HG03558 (cell line): ENCODE data around the gene DUX4.
"Not testable (repeated sequence)": the region's sequence is repeated elsewhere in the genome, so short reads cannot be mapped to it uniquely, and the experiment has no call there.

Experiments used
- ATAC-seq: cut with Tn5 transposase; IDR thresholded peaks from one replicate; pipeline ENCODE4 v1.9.1; 2021; ENCODE audit warnings: moderate number of reproducible peaks; ENCODE audit not compliant: unreplicated experiment; ENCODE audit errors: extremely low read depth

The DUX4 gene

DNA sequence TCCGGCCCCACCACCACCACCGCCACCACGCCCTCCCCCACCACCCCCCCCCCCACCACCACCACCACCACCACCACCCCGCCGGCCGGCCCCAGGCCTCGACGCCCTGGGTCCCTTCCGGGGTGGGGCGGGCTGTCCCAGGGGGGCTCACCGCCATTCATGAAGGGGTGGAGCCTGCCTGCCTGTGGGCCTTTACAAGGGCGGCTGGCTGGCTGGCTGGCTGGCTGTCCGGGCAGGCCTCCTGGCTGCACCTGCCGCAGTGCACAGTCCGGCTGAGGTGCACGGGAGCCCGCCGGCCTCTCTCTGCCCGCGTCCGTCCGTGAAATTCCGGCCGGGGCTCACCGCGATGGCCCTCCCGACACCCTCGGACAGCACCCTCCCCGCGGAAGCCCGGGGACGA, at the start of gene DUX4:
Gene DUX4 (plus strand): TSS at position 347 of the 400 bp plus-strand sequence. CDS start 0 bp downstream, at position 347.
- ATAC-seq, result not testable (repeated sequence)

GRCh38 chr4:190175436-190175835, 1.9 kb downstream of the DUX4 start:
- ATAC-seq, result not testable (repeated sequence)

DNA sequence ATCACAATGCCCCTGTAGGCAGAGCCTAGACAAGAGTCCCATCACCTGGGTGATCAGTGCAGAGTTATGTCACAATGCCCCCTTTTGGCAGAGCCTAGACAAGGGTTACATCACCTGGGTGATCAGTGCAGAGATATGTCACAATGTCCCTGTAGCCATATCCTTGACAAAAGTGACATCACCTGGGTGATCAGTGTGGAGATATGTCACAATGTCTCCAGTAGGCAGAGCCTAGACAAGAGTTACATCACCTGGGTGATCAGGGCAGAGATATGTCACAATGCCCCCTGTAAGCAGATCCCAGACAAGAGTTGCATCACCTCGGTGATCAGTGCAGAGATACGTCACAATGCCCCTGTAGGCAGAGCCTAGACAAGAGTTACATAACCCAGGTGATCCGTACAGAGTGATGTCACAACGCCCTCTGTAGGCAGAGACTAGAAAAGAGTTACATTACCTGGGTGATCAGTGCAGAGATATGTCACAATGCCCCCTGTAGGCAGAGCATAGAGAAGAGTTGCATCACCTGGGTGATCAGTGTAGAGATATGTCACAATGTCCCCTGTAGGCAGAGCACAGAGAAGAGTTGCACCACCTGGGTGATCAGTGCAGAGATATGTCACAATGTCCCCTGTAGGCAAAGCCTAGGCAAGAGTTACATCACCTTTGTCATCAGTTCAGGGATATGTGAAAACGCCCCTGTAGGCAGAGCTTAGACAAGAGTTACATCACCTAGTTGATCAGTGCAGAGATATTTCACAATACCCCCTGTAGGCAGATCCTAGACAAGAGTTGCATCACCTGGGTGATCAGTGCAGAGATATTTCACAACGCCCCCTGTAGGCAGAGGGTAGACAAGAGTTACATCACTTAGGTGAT, 4.4 kb downstream of the DUX4 start:
- not testable (repeated sequence) for ATAC-seq

DNA sequence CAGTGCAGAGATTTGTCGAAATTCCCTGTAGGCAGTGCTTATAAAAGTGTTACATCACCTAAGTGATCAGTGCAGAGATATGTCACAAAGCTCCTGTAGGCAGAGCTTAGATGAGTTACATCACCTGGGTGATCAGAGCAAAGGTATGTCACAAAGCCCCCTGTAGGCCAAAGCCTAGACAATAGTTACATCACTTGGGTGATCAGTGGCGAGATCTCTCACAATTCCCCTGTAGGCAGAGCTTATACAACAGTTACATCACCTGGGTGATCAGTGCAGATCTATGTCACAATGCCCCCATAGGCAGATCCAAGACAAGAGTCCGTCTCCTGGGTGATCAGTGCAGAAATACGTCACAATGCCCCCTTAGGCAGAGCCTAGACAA, 5.0 kb downstream of the DUX4 start:
- not testable (repeated sequence) for ATAC-seq

DNA sequence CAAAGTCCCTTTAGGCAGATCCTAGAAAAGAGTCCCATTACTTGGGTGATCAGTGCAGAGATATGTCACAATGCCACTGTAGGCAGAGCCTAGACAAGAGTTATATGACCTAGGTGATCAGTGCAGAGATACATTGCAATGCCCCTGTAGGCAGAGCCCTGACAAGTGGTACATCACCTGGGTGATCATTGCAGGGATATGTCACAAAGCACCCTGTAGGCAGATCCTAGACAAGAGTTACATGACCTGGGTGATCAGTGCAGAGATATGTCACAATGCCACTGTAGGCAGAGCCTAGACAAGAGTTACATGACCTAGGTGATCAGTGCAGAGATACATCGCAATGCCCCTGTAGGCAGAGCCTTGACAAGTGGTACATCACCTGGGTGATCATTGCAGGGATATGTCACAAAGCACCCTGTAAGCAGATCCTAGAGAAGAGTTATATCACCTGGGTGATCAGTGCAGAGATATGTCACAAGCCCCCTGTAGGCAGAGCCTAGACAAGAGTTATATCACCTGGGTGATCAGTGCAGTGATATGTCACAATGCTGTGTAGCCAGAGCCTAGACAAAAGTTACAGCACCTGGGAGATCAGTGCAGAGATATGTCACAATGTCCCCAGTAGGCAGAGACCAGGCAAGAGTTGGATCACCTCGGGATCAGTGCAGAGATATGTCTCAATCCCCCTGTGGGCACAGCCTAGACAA, 5.6 kb downstream of the DUX4 start:
- not testable (repeated sequence) for ATAC-seq

- not testable (repeated sequence) for ATAC-seq
Measured at GRCh38 chr4:190179740-190180094, 6.1 kb downstream of the DUX4 start.

GRCh38 chr4:190180947-190181346, 7.4 kb downstream of the DUX4 start:
- ATAC-seq, result not testable (repeated sequence)

- not testable (repeated sequence) for ATAC-seq
Measured at GRCh38 chr4:190181481-190182100, 8.0 kb downstream of the DUX4 start.

DNA sequence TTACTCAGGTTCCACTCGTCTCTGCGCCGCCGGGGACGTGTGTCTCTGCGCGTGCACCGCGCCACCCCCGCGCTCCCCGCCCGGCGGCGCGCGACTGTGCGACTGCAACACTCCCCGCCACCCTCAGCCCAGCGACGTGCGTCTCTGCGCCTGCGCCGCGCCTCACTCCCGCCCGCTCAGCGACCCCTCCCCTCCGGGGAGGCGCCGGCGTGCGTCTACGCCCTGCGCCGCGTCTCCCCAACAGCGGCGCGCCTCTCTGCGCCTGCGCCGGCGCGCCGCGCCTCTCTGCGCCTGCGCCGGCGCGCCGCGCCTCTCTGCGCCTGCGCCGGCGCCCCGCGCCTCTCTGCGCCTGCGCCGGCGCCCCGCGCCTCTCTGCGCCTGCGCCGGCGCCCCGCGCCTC, 29.9 kb downstream of the DUX4 start:
- ATAC-seq, result not testable (repeated sequence)
